GM12864 (cell line): Measurements from ENCODE around the gene PLAC9.

Source experiments
- DNase-seq: peaks from one replicate; pipeline ENCODE4 v3.0.0-alpha.2; 2011; ENCODE audit warnings: low read depth
- H3K4me3 ChIP-seq: 2 replicates; pipeline ENCODE4 v1.5.1; 2011; ENCODE audit warnings: mild to moderate bottlenecking, low read depth, low read length, control low read depth
- CTCF ChIP-seq: IDR thresholded peaks from 2 replicates; pipeline ENCODE4 v1.5.1; 2011; ENCODE audit warnings: low read depth, mild to moderate bottlenecking, moderate library complexity, low read length, control low read depth, inconsistent platforms; ENCODE audit errors: missing control alignments

The PLAC9 gene

DNA sequence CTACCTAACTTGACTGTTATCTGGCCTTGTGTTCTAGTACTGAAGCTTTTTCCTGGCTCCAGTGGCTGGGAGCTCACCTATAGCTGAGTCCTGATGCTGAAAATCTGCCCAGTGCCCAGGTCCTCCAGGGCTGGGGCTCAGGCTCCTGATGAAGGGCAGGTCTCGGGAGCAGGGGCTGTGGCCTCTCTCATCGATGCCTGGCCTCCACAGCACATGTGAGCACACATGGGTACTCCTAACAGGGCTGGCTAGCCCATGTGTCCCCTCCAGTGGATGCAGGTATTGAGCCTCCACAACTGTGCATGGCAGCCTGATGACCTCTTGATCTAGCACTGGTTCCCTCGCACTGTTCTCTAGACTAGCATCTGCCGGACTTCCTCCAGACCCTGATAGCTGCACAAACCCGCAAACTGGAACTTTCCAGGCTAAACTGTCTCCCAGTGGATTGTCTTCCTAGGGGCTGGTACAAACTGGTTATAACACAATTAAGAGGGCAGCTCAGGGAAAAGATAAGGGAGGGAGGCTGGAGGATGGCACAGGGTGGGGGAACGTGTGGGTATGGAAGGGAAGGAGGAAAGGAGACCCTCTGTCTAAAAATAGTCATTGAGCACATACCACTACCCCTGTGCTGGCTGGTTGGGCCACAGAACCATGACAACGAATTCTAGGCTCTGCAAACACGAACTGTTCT lies 35.1 kb downstream of the PLAC9 start:
- TF ChIP-seq CTCF: no peak
- H3K4me3 ChIP-seq: no peak overlapping the region
- no peak for DNase-seq

DNA sequence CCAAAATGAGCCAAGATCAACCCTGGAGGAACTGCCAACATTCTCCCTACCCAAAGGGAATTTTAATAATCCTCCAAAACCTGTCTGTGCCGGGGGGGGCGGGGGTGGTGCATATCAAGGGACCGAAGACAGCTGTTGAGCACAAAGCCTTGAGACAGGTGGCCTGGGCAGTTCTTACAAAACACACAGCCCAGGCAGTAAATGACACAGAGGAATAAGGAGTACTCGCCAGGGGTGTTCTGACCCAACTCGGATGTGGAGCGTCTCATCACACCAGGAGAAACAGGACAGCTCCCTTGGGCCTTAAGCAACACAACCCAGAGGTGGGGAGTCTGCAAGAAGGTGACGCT lies 35.6 kb downstream of the PLAC9 start:
- no peak for DNase-seq
- H3K4me3 ChIP-seq: no peak overlapping the region
- no peak for TF ChIP-seq CTCF

GRCh38 chr10:80168679-80169380 lies 36.3 kb downstream of the PLAC9 start:
- no peak overlapping the region for H3K4me3 ChIP-seq
- no peak for DNase-seq
- TF ChIP-seq CTCF: peak; percentile 69

GRCh38 chr10:80170026-80170425 lies 37.5 kb downstream of the PLAC9 start:
- TF ChIP-seq CTCF: no peak
- no peak overlapping the region for H3K4me3 ChIP-seq
- DNase-seq: no peak

GRCh38 chr10:80170641-80171040 lies 38.1 kb downstream of the PLAC9 start:
- H3K4me3 ChIP-seq: no peak overlapping the region
- TF ChIP-seq CTCF: no peak
- no peak for DNase-seq

- DNase-seq: no peak
- H3K4me3 ChIP-seq: no peak overlapping the region
- TF ChIP-seq CTCF: no peak
These were observed 38.7 kb downstream of the PLAC9 start for GRCh38 chr10:80171248-80171660.

DNA sequence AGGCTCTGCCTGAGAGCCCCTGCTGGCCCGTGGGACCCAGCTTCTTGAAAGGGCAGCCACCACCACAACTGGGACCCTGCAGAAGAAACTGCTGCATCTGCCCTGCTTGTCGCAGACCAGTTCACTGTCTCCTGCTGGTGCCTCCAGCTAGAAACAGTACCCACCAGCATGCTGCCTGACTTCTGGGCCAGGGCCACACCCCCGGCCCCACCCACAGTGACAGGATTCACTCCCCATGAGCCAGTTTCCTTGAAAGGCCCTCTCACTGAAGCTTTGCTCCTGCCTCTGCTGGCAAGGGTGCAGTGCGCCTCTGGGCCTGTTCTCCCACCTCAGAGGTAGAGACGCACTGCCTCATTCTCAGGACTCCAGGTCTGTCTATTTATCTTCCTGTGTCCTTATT lies 40.4 kb downstream of the PLAC9 start:
- no peak for TF ChIP-seq CTCF
- no peak for DNase-seq
- no peak overlapping the region for H3K4me3 ChIP-seq
